Stimulated activated CD8-positive, alpha-beta memory T cell treated with anti-CD3 and anti-CD28 coated beads, Interleukin-7, amount 100 ng/mL, for 24 hours (primary cell): ENCODE results near the gene GRIN2D.

Source experiments
- DNase-seq: peaks from one replicate; pipeline ENCODE4 v3.0.0-alpha.2; 2020; ENCODE audit warnings: low read depth

GRIN2D gene

DNA sequence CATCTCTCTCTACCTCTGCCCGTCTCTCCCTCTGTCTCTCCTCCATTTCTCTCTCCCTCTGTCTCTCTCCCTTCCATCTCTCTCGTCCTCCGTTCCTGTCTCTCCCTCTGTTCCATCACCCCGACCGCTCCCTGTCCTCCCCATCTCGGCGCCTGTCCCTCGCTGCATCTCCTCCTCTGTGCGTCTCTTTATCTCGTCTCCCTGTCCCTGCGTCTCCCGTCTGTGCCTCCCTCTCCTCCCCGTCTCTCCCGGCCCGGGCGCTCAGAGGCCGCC, 4.6 kb downstream of the GRIN2D start:
- DNase-seq = no peak

DNA sequence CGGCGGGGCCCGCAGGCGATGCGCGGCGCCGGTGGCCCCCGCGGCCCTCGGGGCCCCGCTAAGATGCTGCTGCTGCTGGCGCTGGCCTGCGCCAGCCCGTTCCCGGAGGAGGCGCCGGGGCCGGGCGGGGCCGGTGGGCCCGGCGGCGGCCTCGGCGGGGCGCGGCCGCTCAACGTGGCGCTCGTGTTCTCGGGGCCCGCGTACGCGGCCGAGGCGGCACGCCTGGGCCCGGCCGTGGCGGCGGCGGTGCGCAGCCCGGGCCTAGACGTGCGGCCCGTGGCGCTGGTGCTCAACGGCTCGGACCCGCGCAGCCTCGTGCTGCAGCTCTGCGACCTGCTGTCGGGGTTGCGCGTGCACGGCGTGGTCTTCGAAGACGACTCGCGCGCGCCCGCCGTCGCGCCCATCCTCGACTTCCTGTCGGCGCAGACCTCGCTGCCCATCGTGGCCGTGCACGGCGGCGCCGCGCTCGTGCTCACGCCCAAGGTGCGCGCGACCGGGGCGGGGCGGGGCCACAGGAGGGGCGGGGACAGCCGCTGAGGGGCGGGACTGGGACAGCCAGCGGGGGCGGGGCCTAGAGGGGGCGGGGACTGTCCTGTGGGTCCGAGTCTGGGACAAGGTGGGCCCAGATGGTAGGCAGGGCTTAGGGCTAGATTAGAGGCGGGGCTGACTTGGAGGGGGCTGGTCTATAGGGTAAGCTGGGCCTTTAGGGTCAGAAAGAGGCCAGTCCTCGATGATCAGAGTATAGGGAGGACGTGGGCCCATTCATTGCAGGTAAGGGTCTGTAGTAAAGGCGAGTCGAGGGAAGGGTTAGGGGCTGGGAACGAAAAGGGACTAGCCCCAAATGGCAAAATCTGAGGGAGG, 5.1 kb downstream of the GRIN2D start:
- peak; percentile 74 for DNase-seq

DNA sequence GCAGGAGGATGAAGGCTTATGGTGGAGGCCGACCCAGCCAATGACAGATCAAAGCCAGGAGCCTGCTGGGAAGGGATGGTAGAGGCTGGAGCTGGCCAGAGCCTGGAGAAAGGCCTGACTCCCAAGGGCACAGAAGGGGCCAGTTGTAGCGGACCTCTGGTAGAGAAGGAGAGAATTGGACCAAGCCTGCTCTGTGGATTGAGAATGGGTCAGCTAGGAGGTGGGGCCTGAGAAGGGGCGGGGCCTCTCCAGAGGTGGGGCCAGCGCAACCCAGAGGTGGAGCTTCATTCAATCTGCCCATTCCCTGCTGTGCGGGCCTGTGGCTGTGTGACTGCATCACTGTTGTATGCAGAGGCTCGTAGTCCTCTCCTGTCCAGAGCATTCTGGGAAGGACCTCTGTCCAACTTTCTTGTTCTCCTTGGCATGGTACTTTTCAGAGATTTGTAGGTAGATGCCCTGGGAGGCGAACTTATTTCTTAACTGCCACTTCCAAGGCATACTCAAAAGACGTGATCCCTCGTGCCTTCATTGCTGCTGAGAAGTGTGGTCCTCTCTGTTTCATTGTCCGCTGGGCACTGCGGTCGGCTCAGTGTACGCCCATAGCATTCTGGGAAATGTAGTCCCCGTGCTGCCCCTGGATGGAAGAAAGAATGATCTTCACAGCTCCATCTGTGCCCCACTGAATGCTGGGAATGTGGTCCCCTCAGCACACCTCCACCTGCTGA, 6.7 kb downstream of the GRIN2D start:
- no peak for DNase-seq

- no peak for DNase-seq
Observed at GRCh38 chr19:48401287-48401686, 7.8 kb downstream of the GRIN2D start.

DNA sequence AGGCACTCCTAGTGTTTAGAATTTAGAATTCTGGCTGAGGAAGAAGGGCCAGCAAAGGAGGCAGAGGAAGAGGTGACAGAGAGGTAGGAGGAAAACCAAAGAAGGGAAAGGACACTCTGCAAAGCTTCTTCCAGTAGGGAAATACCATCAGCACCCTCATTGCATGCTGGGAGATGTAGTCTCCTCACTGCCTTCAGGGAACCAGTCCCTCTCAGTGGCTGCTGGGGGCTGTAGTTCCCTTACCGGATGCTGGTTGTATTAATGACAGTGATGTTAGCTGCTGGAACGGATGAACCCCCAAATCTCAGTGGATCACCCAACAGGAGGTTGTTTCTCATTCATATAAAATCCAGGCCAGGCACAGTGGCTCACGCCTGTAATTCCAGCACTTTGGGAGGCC, 10.1 kb downstream of the GRIN2D start:
- no peak for DNase-seq

- DNase-seq = no peak
Observed at GRCh38 chr19:48405010-48405659, 11.7 kb downstream of the GRIN2D start.

GRCh38 chr19:48405850-48406249, 12.4 kb downstream of the GRIN2D start:
- no peak for DNase-seq

GRCh38 chr19:48413879-48414587, 20.6 kb downstream of the GRIN2D start:
- no peak for DNase-seq

- DNase-seq = peak; percentile 56
Observed at GRCh38 chr19:48415395-48415794, 21.9 kb downstream of the GRIN2D start.

- no peak for DNase-seq
Observed at GRCh38 chr19:48415806-48416221, 22.3 kb downstream of the GRIN2D start.

DNA sequence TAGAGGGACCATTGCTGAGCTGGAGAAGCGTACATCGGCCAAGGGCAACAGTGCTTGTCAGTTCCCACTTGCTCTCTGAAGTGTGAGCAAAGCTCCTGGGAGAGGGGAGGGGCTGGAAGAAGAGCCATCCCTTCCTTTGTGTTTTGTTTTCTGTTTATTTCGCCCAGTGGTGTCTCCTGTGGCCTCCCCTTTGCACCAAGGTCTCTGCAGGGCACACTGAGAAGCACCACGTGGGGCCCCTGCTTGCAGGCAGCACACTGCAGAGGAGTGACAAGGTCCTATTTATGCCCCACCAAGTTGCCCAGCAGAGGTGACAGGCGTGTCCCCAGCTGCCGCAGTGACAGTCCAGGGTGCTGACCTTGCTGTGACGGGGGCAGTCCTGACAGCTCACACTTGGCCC, 24.0 kb downstream of the GRIN2D start:
- DNase-seq = no peak

- no peak for DNase-seq
Observed at GRCh38 chr19:48418317-48419064, 25.0 kb downstream of the GRIN2D start.

GRCh38 chr19:48419158-48419920, 25.9 kb downstream of the GRIN2D start:
- peak; percentile 35 for DNase-seq

- no peak for DNase-seq
Observed at GRCh38 chr19:48421548-48421947, 28.1 kb downstream of the GRIN2D start.

GRCh38 chr19:48424694-48425219, 31.3 kb downstream of the GRIN2D start:
- DNase-seq = no peak

GRCh38 chr19:48428670-48429069, 35.2 kb downstream of the GRIN2D start:
- DNase-seq = no peak

- DNase-seq = no peak
Observed at GRCh38 chr19:48433337-48433736, 39.9 kb downstream of the GRIN2D start.

- DNase-seq = no peak
Observed at GRCh38 chr19:48436586-48436985, 43.1 kb downstream of the GRIN2D start.

- DNase-seq = no peak
Observed at GRCh38 chr19:48441360-48442050, 48.0 kb downstream of the GRIN2D start.
